OCI-LY1 (cell line): ENCODE measurements around the gene CANT1.

Experiments
- H2AFZ ChIP-seq: fragments of 200-600 bp; sonication (generic), shearing (Covaris generic); 2 replicates; pipeline ENCODE4 v1.6.0; 2014; ENCODE audit warnings: antibody characterized with exemption, mild to moderate bottlenecking, low read length
- H3F3A ChIP-seq: fragments of 200-600 bp; sonication (generic), shearing (Covaris generic); 2 replicates; pipeline ENCODE4 v1.6.0; 2014; ENCODE audit warnings: mild to moderate bottlenecking, antibody characterized with exemption, low read length, moderate library complexity; ENCODE audit not compliant: insufficient read depth
- H3K27ac ChIP-seq: fragments of 200-600 bp; sonication (generic); 2 replicates; pipeline ENCODE4 v1.5.1; 2014; ENCODE audit warnings: low read length, mixed run types, mild to moderate bottlenecking, low read depth; ENCODE audit not compliant: poor library complexity, severe bottlenecking
- H3K27me3 ChIP-seq: fragments of 200-600 bp; sonication (generic); 2 replicates; pipeline ENCODE4 v1.6.0; 2014; ENCODE audit warnings: antibody characterized with exemption, mild to moderate bottlenecking, low read length, moderate library complexity; ENCODE audit not compliant: insufficient read depth
- H3K36me3 ChIP-seq: fragments of 200-600 bp; sonication (generic); 2 replicates; pipeline ENCODE4 v1.6.1; 2014; ENCODE audit warnings: mild to moderate bottlenecking, antibody characterized with exemption, low read length, moderate library complexity, mixed read lengths; ENCODE audit not compliant: insufficient read depth
- H3K4me1 ChIP-seq: fragments of 200-600 bp; sonication (generic); 2 replicates; pipeline ENCODE4 v1.5.1; 2014; ENCODE audit warnings: mild to moderate bottlenecking, low read length, moderate library complexity; ENCODE audit not compliant: insufficient read depth, severe bottlenecking
- H3K4me2 ChIP-seq: fragments of 200-600 bp; sonication (generic), shearing (Covaris generic); 2 replicates; pipeline ENCODE4 v1.6.1; 2014; ENCODE audit warnings: low read length
- H3K4me3 ChIP-seq: fragments of 200-600 bp; sonication (generic); 2 replicates; pipeline ENCODE4 v1.5.1; 2014; ENCODE audit warnings: low read length, low read depth, mild to moderate bottlenecking, mixed read lengths; ENCODE audit not compliant: poor library complexity, severe bottlenecking
- H3K79me2 ChIP-seq: fragments of 200-600 bp; shearing (Covaris generic); 2 replicates; pipeline ENCODE4 v1.6.1; 2016; ENCODE audit warnings: mixed run types, low read length, mixed read lengths; ENCODE audit not compliant: insufficient read depth
- H3K9ac ChIP-seq: fragments of 200-600 bp; sonication (generic), shearing (Covaris generic); 2 replicates; pipeline ENCODE4 v1.6.1; 2014; ENCODE audit warnings: mild to moderate bottlenecking, low read length, mixed read lengths
- H3K9me2 ChIP-seq: fragments of 200-600 bp; sonication (generic), shearing (Covaris generic); 2 replicates; pipeline ENCODE4 v1.6.1; 2014; ENCODE audit warnings: low read depth, mild to moderate bottlenecking, low read length, mixed read lengths
- H3K9me3 ChIP-seq: fragments of 200-600 bp; shearing (Covaris generic); 2 replicates; pipeline ENCODE4 v1.6.1; 2014; ENCODE audit warnings: low read length, mixed read lengths
- H4K20me1 ChIP-seq: fragments of 200-600 bp; sonication (generic), shearing (Covaris generic); 2 replicates; pipeline ENCODE4 v1.6.0; 2016; ENCODE audit warnings: mild to moderate bottlenecking, low read length; ENCODE audit not compliant: insufficient read depth
- EZH2 ChIP-seq: fragments of 200-600 bp; sonication (generic), shearing (Covaris generic); IDR thresholded peaks from 2 replicates; pipeline ENCODE4 v1.8.0; 2017; ENCODE audit warnings: borderline replicate concordance, mixed run types, mild to moderate bottlenecking, antibody characterized with exemption, low read length, moderate library complexity, mixed read lengths
- TF ChIP-seq, protein P1 (sequence below): fragments of 200-600 bp; sonication (generic), shearing (Covaris generic); IDR thresholded peaks from 2 replicates; pipeline ENCODE4 v1.5.1; 2017; ENCODE audit warnings: mild to moderate bottlenecking, antibody characterized with exemption, low read length, moderate library complexity, mixed read lengths

Gene CANT1

DNA sequence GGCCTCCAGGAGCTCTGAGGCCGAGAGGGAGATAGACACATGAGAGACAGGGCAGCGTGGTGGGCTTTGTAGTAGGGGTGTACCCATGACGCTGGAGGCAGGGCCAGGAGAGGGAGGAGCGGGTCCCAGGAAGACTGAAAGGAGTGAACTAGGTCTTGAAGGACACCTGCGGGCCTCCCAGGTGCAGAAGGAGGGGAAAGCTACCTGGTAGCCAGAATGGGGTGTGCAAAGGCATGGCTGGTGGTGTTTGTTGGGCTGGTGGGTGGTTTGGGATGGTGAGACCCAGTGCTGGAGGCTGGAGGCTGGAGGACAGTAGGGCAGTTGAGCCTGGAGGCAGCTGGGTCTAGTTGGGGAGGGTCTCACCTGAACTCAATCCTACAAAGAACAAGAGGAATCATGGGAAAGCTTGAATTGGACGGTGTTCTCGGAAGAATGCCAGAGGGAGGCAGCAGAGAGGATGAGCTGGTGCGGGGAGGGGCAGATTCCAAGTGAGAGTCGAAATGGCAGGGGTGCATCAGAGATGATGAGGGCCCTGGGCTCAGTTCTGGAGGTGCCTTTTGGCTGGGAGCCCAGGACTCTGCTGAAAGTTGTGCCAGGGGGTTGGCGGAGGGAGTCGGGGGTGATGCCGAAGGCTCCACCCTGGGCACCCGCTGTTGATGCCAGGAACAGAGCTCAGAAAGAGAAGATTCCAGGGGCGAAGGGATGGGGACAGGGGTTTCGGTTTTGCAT lies 35.6 kb upstream of the CANT1 start:
- Histone ChIP-seq H3K9me3 (no peaks in the 10 kb centered on the region), H3F3A (no peaks in the 10 kb centered on the region), H3K9me2 (no peaks in the 10 kb centered on the region), H3K79me2 (no peaks in the 10 kb centered on the region), H3K27ac (no peak overlapping the region), H3K4me3 (no peak overlapping the region), H3K27me3 (no peaks in the 10 kb centered on the region), H3K4me1 (no peaks in the 10 kb centered on the region), H3K9ac (no peak overlapping the region), H3K36me3 (no peaks in the 10 kb centered on the region), H3K4me2 (no peak overlapping the region), H4K20me1 (no peaks in the 10 kb centered on the region), H2AFZ (no peak overlapping the region)
- TF ChIP-seq, protein P1, sequence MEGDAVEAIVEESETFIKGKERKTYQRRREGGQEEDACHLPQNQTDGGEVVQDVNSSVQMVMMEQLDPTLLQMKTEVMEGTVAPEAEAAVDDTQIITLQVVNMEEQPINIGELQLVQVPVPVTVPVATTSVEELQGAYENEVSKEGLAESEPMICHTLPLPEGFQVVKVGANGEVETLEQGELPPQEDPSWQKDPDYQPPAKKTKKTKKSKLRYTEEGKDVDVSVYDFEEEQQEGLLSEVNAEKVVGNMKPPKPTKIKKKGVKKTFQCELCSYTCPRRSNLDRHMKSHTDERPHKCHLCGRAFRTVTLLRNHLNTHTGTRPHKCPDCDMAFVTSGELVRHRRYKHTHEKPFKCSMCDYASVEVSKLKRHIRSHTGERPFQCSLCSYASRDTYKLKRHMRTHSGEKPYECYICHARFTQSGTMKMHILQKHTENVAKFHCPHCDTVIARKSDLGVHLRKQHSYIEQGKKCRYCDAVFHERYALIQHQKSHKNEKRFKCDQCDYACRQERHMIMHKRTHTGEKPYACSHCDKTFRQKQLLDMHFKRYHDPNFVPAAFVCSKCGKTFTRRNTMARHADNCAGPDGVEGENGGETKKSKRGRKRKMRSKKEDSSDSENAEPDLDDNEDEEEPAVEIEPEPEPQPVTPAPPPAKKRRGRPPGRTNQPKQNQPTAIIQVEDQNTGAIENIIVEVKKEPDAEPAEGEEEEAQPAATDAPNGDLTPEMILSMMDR = no peak
- TF ChIP-seq EZH2 = no peak

DNA sequence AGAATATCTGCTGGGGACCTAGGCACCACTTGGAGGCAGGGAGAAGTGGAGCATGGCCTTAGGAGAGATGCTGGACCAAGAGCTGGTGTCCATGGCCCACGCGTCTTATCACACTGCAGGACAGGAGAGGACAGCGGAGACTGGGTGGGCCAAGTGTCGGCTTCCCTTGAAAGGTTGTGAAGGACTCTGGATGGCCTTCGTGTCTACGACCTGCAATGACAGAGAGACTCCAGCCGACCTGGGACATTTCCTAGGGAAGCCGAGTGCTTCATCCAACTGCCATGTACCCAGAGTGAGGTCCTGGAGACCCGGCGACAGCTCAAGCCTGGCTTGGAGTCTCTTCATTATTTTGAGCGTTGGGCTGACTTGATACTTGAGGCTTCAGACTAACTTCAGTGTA lies 34.9 kb upstream of the CANT1 start:
- no peak overlapping the region for H2AFZ ChIP-seq
- H3K27ac ChIP-seq = no peak overlapping the region
- no peaks in the 10 kb centered on the region for H3K9me2 ChIP-seq
- H3K27me3 ChIP-seq = no peaks in the 10 kb centered on the region
- H3F3A ChIP-seq = no peaks in the 10 kb centered on the region
- H3K79me2 ChIP-seq = no peaks in the 10 kb centered on the region
- no peaks in the 10 kb centered on the region for H4K20me1 ChIP-seq
- TF ChIP-seq, protein P1 = no peak
- no peak for TF ChIP-seq EZH2
- H3K36me3 ChIP-seq = no peaks in the 10 kb centered on the region
- no peak overlapping the region for H3K4me3 ChIP-seq
- H3K4me2 ChIP-seq = no peak overlapping the region
- H3K4me1 ChIP-seq = no peaks in the 10 kb centered on the region
- H3K9ac ChIP-seq = no peak overlapping the region
- H3K9me3 ChIP-seq = no peaks in the 10 kb centered on the region

DNA sequence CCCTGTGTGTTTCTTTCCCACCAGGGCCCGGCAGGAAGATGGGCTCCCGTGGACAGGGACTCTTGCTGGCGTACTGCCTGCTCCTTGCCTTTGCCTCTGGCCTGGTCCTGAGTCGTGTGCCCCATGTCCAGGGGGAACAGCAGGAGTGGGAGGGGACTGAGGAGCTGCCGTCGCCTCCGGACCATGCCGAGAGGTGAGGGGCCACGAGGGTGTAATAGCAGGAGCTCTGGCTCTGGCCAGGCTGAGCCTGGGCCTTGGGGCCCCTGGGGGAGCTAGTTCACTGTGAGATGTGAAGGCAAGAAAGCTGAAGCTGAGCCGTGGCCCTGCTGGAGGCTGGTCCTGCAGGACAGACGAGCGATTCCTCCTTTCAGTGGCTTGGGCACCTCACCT lies 34.4 kb upstream of the CANT1 start:
- no peaks in the 10 kb centered on the region for H3K79me2 ChIP-seq
- H3K4me3 ChIP-seq = no peak overlapping the region
- TF ChIP-seq, protein P1 = no peak
- no peak for TF ChIP-seq EZH2
- H4K20me1 ChIP-seq = no peaks in the 10 kb centered on the region
- no peak overlapping the region for H3K27ac ChIP-seq
- H3K9me2 ChIP-seq = no peaks in the 10 kb centered on the region
- H3K9ac ChIP-seq = no peak overlapping the region
- H3K9me3 ChIP-seq = no peaks in the 10 kb centered on the region
- no peaks in the 10 kb centered on the region for H3K36me3 ChIP-seq
- H3K27me3 ChIP-seq = no peaks in the 10 kb centered on the region
- H3K4me1 ChIP-seq = no peaks in the 10 kb centered on the region
- no peak overlapping the region for H3K4me2 ChIP-seq
- no peak overlapping the region for H2AFZ ChIP-seq
- H3F3A ChIP-seq = no peaks in the 10 kb centered on the region
